ENCODE results near the gene NPHP4.

Gene NPHP4

GRCh38 chr1:5992814-5993555, 760 bp upstream of the NPHP4 start:
- Histone ChIP-seq H3K27ac (ENCODE audit: low read depth, low read length) (no peak overlapping the region), H3K36me3 (ENCODE audit: insufficient read depth, low read length) (no peaks in the 10 kb centered on the region), H3K9ac (ENCODE audit: low read length) (no peak overlapping the region)

DNA sequence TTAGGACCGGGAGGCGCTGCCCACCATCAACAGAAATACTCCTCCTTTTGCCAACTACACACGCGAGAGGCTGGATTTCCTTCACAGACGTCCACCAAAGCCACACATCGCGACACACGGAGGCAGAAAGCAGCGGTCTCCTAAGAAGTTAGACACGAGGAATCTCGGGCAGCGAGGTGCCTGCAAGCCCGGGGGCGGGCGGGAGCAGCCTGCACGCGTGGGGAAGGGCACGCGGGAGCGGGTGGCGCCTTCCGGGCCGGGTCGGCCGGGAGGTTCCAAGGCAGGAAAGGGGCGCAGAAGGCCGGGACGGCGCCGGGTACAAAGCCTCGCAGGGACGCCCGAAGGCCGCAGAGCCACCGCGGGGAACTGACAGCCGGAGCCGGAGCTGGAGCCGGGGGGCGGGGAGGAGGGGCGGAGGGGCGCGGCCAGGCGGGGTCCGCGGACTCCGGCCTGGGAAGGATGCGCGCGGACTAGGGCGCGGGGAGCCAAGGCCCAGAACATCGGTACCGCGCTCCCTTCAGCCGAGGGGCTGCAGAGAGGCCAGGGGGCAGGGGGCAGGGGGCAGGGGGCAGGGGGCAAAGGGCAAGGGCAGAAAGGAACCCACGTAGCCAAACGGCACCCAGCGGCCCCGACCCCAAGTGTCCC, 722 bp downstream of the NPHP4 start:
- H3K4me3 ChIP-seq (ENCODE audit: low read depth in 1 of 2, low read length in 2 of 2): peak overlapping the region; percentile 77 to 94
- H3K36me3 ChIP-seq (ENCODE audit: insufficient read depth, low read length): no peaks in the 10 kb centered on the region
- H3K27me3 ChIP-seq (ENCODE audit: control insufficient read depth in 1 of 2, insufficient read depth in 2 of 2, low read length in 2 of 2): no peaks in the 10 kb centered on the region
- H3K9me3 ChIP-seq (ENCODE audit: low read length): no peaks in the 10 kb centered on the region
- H3K27ac ChIP-seq (ENCODE audit: low read depth, low read length): peak overlapping the region; percentile 89
- no peak overlapping the region for H3K9ac ChIP-seq (ENCODE audit: low read length)
- peaks cover 16% of the 10 kb centered on the region for H3K4me1 ChIP-seq (ENCODE audit: insufficient read depth, low read length)

More at GRCh38 chr1:5992814-5993555, 760 bp upstream of the NPHP4 start:
- H3K9me3 ChIP-seq (ENCODE audit: low read length): no peaks in the 10 kb centered on the region
- peaks cover 16% of the 10 kb centered on the region for H3K4me1 ChIP-seq (ENCODE audit: insufficient read depth, low read length)
- H3K4me3 ChIP-seq (ENCODE audit: low read depth in 1 of 2, low read length in 2 of 2): peak overlapping the region; percentile 4 to 68
- no peaks in the 10 kb centered on the region for H3K27me3 ChIP-seq (ENCODE audit: control insufficient read depth in 1 of 2, insufficient read depth in 2 of 2, low read length in 2 of 2)

- no peak overlapping the region for H3K27ac ChIP-seq (ENCODE audit: low read depth, low read length)
- peaks cover 16% of the 10 kb centered on the region for H3K4me1 ChIP-seq (ENCODE audit: insufficient read depth, low read length)
- H3K36me3 ChIP-seq (ENCODE audit: insufficient read depth, low read length): no peaks in the 10 kb centered on the region
- no peak overlapping the region for H3K9ac ChIP-seq (ENCODE audit: low read length)
- H3K9me3 ChIP-seq (ENCODE audit: low read length): no peaks in the 10 kb centered on the region
- peak overlapping the region; percentile 76 to 77 for H3K4me3 ChIP-seq (ENCODE audit: low read depth in 1 of 2, low read length in 2 of 2)
- no peaks in the 10 kb centered on the region for H3K27me3 ChIP-seq (ENCODE audit: control insufficient read depth in 1 of 2, insufficient read depth in 2 of 2, low read length in 2 of 2)
Observed at GRCh38 chr1:5990913-5991312, 1.3 kb downstream of the NPHP4 start.

DNA sequence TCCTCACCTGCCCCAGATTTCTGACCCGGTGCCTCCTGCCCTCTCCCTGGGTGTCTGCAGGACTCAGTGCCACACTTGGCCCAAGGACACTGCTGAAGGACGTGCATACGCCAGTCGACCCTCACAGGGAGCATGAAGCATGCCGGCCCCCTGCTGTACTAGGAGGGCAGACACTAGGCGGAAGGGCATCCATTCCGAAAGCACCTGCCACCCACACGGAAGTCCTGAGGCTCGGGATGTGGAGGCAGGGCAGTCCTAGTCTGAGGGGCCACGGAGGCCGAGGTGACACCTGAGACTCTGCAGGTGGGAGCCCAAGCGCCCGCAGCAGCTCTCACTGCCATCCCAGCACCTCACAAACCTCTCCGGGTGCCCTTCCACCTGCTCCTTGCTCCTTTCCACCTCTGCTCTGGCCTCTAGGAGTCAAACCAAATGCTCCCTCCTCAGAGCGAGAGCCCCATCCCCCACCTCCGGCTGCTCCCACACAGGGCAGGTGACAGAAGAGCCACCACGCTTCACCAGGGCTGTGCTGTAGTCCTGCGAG, 2.4 kb downstream of the NPHP4 start:
- no peaks in the 10 kb centered on the region for H3K9me3 ChIP-seq (ENCODE audit: low read length)
- H3K27ac ChIP-seq (ENCODE audit: low read depth, low read length): no peak overlapping the region
- no peak overlapping the region for H3K9ac ChIP-seq (ENCODE audit: low read length)
- H3K4me1 ChIP-seq (ENCODE audit: insufficient read depth, low read length): peaks cover 16% of the 10 kb centered on the region
- no peaks in the 10 kb centered on the region for H3K27me3 ChIP-seq (ENCODE audit: control insufficient read depth in 1 of 2, insufficient read depth in 2 of 2, low read length in 2 of 2)
- no peak overlapping the region for H3K4me3 ChIP-seq (ENCODE audit: low read depth in 1 of 2, low read length in 2 of 2)
- peaks cover 5% of the 10 kb centered on the region for H3K36me3 ChIP-seq (ENCODE audit: insufficient read depth, low read length)

- peaks cover 5% of the 10 kb centered on the region for H3K36me3 ChIP-seq (ENCODE audit: insufficient read depth, low read length)
- no peak overlapping the region for H3K4me3 ChIP-seq (ENCODE audit: low read depth in 1 of 2, low read length in 2 of 2)
- H3K9me3 ChIP-seq (ENCODE audit: low read length): no peaks in the 10 kb centered on the region
- H3K27ac ChIP-seq (ENCODE audit: low read depth, low read length): no peak overlapping the region
- no peak overlapping the region for H3K9ac ChIP-seq (ENCODE audit: low read length)
- H3K4me1 ChIP-seq (ENCODE audit: insufficient read depth, low read length): peaks cover 16% of the 10 kb centered on the region
- no peaks in the 10 kb centered on the region for H3K27me3 ChIP-seq (ENCODE audit: control insufficient read depth in 1 of 2, insufficient read depth in 2 of 2, low read length in 2 of 2)
Observed at GRCh38 chr1:5989286-5989605, 3.0 kb downstream of the NPHP4 start.

GRCh38 chr1:5988596-5989285, 3.5 kb downstream of the NPHP4 start:
- Histone ChIP-seq H3K27ac (ENCODE audit: low read depth, low read length) (no peak overlapping the region), H3K9me3 (ENCODE audit: low read length) (no peaks in the 10 kb centered on the region), H3K4me3 (ENCODE audit: low read depth in 1 of 2, low read length in 2 of 2) (no peak overlapping the region), H3K4me1 (ENCODE audit: insufficient read depth, low read length) (peaks cover 12% of the 10 kb centered on the region), H3K27me3 (ENCODE audit: control insufficient read depth in 1 of 2, insufficient read depth in 2 of 2, low read length in 2 of 2) (no peaks in the 10 kb centered on the region), H3K9ac (ENCODE audit: low read length) (no peak overlapping the region), H3K36me3 (ENCODE audit: insufficient read depth, low read length) (peaks cover 5% of the 10 kb centered on the region)

- H3K4me1 ChIP-seq (ENCODE audit: insufficient read depth, low read length): peaks cover 5% of the 10 kb centered on the region
- no peak overlapping the region for H3K4me3 ChIP-seq (ENCODE audit: low read depth in 1 of 2, low read length in 2 of 2)
- peaks cover 5% of the 10 kb centered on the region for H3K36me3 ChIP-seq (ENCODE audit: insufficient read depth, low read length)
- H3K9me3 ChIP-seq (ENCODE audit: low read length): no peaks in the 10 kb centered on the region
- no peak overlapping the region for H3K27ac ChIP-seq (ENCODE audit: low read depth, low read length)
- no peak overlapping the region for H3K9ac ChIP-seq (ENCODE audit: low read length)
- no peaks in the 10 kb centered on the region for H3K27me3 ChIP-seq (ENCODE audit: control insufficient read depth in 1 of 2, insufficient read depth in 2 of 2, low read length in 2 of 2)
Observed at GRCh38 chr1:5986018-5986417, 6.2 kb downstream of the NPHP4 start.

DNA sequence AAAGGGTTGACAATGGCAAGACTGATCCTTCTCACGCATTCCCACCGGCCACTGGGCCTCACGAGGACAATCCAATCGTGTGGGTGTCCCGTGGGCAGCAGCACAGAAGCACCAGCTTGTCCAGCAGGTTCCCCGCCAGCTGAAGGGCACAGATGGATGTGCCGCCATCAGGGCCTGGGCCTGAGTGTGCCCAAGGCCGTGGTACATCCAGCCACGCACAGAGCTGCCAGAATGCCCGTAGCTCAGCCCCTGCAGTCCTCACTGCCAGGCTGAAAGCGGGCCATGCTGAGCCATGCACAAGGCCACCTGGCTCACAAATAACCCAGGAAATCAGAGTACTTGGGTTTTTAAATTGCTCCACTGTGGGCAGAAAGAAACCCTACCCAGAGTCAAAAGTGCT, 7.0 kb downstream of the NPHP4 start:
- no peaks in the 10 kb centered on the region for H3K4me1 ChIP-seq (ENCODE audit: insufficient read depth, low read length)
- H3K36me3 ChIP-seq (ENCODE audit: insufficient read depth, low read length): peaks cover 5% of the 10 kb centered on the region
- no peaks in the 10 kb centered on the region for H3K9me3 ChIP-seq (ENCODE audit: low read length)
- no peak overlapping the region for H3K27ac ChIP-seq (ENCODE audit: low read depth, low read length)
- no peak overlapping the region for H3K9ac ChIP-seq (ENCODE audit: low read length)
- H3K27me3 ChIP-seq (ENCODE audit: control insufficient read depth in 1 of 2, insufficient read depth in 2 of 2, low read length in 2 of 2): no peaks in the 10 kb centered on the region
- H3K4me3 ChIP-seq (ENCODE audit: low read depth in 1 of 2, low read length in 2 of 2): no peak overlapping the region

GRCh38 chr1:5983361-5984103, 8.7 kb downstream of the NPHP4 start:
- H3K27me3 ChIP-seq (ENCODE audit: control insufficient read depth in 1 of 2, insufficient read depth in 2 of 2, low read length in 2 of 2): no peaks in the 10 kb centered on the region
- H3K4me1 ChIP-seq (ENCODE audit: insufficient read depth, low read length): no peaks in the 10 kb centered on the region
- no peaks in the 10 kb centered on the region for H3K9me3 ChIP-seq (ENCODE audit: low read length)
- no peak overlapping the region for H3K9ac ChIP-seq (ENCODE audit: low read length)
- H3K4me3 ChIP-seq (ENCODE audit: low read depth in 1 of 2, low read length in 2 of 2): no peak overlapping the region
- peaks cover 5% of the 10 kb centered on the region for H3K36me3 ChIP-seq (ENCODE audit: insufficient read depth, low read length)
- no peak overlapping the region for H3K27ac ChIP-seq (ENCODE audit: low read depth, low read length)

- no peaks in the 10 kb centered on the region for H3K4me1 ChIP-seq (ENCODE audit: insufficient read depth, low read length)
- H3K27me3 ChIP-seq (ENCODE audit: control insufficient read depth in 1 of 2, insufficient read depth in 2 of 2, low read length in 2 of 2): no peaks in the 10 kb centered on the region
- H3K9ac ChIP-seq (ENCODE audit: low read length): no peak overlapping the region
- H3K9me3 ChIP-seq (ENCODE audit: low read length): no peaks in the 10 kb centered on the region
- H3K4me3 ChIP-seq (ENCODE audit: low read depth in 1 of 2, low read length in 2 of 2): no peak overlapping the region
- H3K36me3 ChIP-seq (ENCODE audit: insufficient read depth, low read length): peaks cover 5% of the 10 kb centered on the region
- H3K27ac ChIP-seq (ENCODE audit: low read depth, low read length): no peak overlapping the region
Observed at GRCh38 chr1:5982868-5983267, 9.4 kb downstream of the NPHP4 start.

DNA sequence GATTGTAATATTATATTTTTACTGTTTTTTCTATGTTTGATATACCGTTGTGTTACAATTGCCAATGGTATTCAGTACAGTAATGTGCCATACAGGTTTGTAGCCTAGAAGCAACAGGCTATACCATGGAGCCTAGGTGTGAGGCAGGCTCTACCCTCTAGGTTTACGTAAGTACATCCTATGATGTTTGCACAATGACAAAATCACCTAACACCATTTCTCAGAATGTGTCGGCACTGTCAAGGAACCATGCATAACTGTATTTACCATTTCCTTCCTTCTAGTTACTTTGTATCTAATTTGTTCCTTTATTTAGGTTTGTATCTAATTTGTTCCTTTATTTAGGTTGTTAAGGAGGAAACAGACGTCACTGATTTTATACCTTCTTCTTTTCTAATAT, 9.9 kb downstream of the NPHP4 start:
- H3K27me3 ChIP-seq (ENCODE audit: control insufficient read depth in 1 of 2, insufficient read depth in 2 of 2, low read length in 2 of 2): no peaks in the 10 kb centered on the region
- peaks cover 5% of the 10 kb centered on the region for H3K36me3 ChIP-seq (ENCODE audit: insufficient read depth, low read length)
- H3K4me1 ChIP-seq (ENCODE audit: insufficient read depth, low read length): no peaks in the 10 kb centered on the region
- H3K9ac ChIP-seq (ENCODE audit: low read length): no peak overlapping the region
- H3K9me3 ChIP-seq (ENCODE audit: low read length): no peaks in the 10 kb centered on the region
- H3K27ac ChIP-seq (ENCODE audit: low read depth, low read length): no peak overlapping the region
- H3K4me3 ChIP-seq (ENCODE audit: low read depth in 1 of 2, low read length in 2 of 2): no peak overlapping the region
